Breast epithelium (tissue), 4 donors: ENCODE measurements around the gene MIGA1. TPM values are rescaled to one million over a fixed set of nuclear protein-coding genes. Genes with fewer than 3 reads are reported as not detected.

Source experiments
- DNase-seq, 2 donors: peaks; one replicate each; pipeline ENCODE4 v3.0.0-alpha.2; 2019; ENCODE audit warnings: low spot score in 2 of 2
- H3K27ac ChIP-seq, 2 donors: fragments of 200-600 bp; sonication (generic) in 1 of 2; one replicate each; pipeline ENCODE4 v1.5.1; 2016 to 2019; ENCODE audit warnings: mild to moderate bottlenecking in 1 of 2
- H3K27me3 ChIP-seq, 2 donors: fragments of 200-600 bp; sonication (generic) in 1 of 2; one replicate each; pipeline versions ENCODE4 v1.5.1 to v1.6.0; 2017 to 2019; ENCODE audit warnings: control low read depth in 1 of 2, mild to moderate bottlenecking in 1 of 2
- H3K36me3 ChIP-seq: fragments of 200-600 bp; one replicate; pipeline ENCODE4 v1.5.1; 2019
- H3K4me1 ChIP-seq, 2 donors: fragments of 200-600 bp; sonication (generic); one replicate each; pipeline ENCODE4 v1.5.1; 2016 to 2019; ENCODE audit warnings: control low read depth in 1 of 2
- H3K4me3 ChIP-seq, 3 donors: fragments of 200-600 bp; sonication (generic); 1 replicate in 2 of 3; 2 replicates in 1 of 3; pipeline ENCODE4 v1.5.1; 2016 to 2019; ENCODE audit warnings: mild to moderate bottlenecking in 3 of 3, moderate library complexity in 2 of 3
- H3K9me3 ChIP-seq, 2 donors: fragments of 200-600 bp; sonication (generic) in 1 of 2; one replicate each; pipeline ENCODE4 v1.5.1; 2016 to 2019; ENCODE audit warnings: control low read depth in 1 of 2
- CTCF ChIP-seq, 3 donors: fragments of 450-650 bp; IDR thresholded peaks; one replicate each; pipeline ENCODE4 v1.5.1; 2016 to 2017; ENCODE audit warnings: antibody characterized with exemption in 3 of 3, mild to moderate bottlenecking in 3 of 3, moderate library complexity in 3 of 3
- POLR2A ChIP-seq: fragments of 450-650 bp; IDR thresholded peaks from one replicate; pipeline ENCODE4 v1.6.1; 2016; ENCODE audit warnings: antibody characterized with exemption, mild to moderate bottlenecking, moderate library complexity
- POLR2AphosphoS5 ChIP-seq, 3 donors: sonication (generic); formaldehyde crosslinking; IDR thresholded peaks; one replicate each; pipeline ENCODE4 v1.6.1; 2017; ENCODE audit warnings: antibody characterized with exemption in 3 of 3
- intact Hi-C: fragments of 100-400 bp; cut with DNase I; formaldehyde crosslinking; loops from one replicate; pipeline ENCODE4 v1.15.1; 2023; ENCODE audit warnings: low total_unique reads
- total RNA-seq, 3 donors: library from RNA; depleted of rRNA; stranded (reverse); fragments of >200 nt; gene quantifications; one replicate each; pipeline ENCODE4 v1.1.0, GENCODE V29; 2016

MIGA1 gene
- total RNA-seq, 3 donors from 2014 or later: 20.3 to 30.3 (median 22.2) TPM

- Histone ChIP-seq H3K36me3 (no peaks in the 10 kb centered on the region), H3K27ac (no peak overlapping the region), H3K4me3 (no peak overlapping the region), H3K27me3 (no peaks in the 10 kb centered on the region), H3K4me1 (no peaks in the 10 kb centered on the region), H3K9me3 (no peaks in the 10 kb centered on the region)
- no peak for DNase-seq
- no peak for TF ChIP-seq POLR2A
- TF ChIP-seq POLR2AphosphoS5 (IDR thresholded peaks at IDR 0.05): no peak
- no peak for TF ChIP-seq CTCF (IDR thresholded peaks at IDR 0.05)
- intact Hi-C loops: no loop called here
These were observed 93.2 kb downstream of the MIGA1 start for GRCh38 chr1:77872645-77873044.

- intact Hi-C loops: no loop called here
- TF ChIP-seq POLR2A (no peak), POLR2AphosphoS5 (IDR thresholded peaks at IDR 0.05) (no peak), CTCF (IDR thresholded peaks at IDR 0.05) (no peak)
These were observed 94.0 kb downstream of the MIGA1 start for GRCh38 chr1:77873461-77873860.

GRCh38 chr1:77874804-77875445 is 95.5 kb downstream of the MIGA1 start:
- H3K27ac ChIP-seq: no peak overlapping the region
- no peaks in the 10 kb centered on the region for H3K4me1 ChIP-seq
- intact Hi-C loops: no loop called here
- TF ChIP-seq POLR2A (no peak), CTCF (IDR thresholded peaks at IDR 0.05) (no peak), POLR2AphosphoS5 (IDR thresholded peaks at IDR 0.05) (no peak)
- H3K9me3 ChIP-seq: no peaks in the 10 kb centered on the region
- H3K4me3 ChIP-seq: no peak overlapping the region
- no peaks in the 10 kb centered on the region for H3K36me3 ChIP-seq
- no peak for DNase-seq
- no peaks in the 10 kb centered on the region for H3K27me3 ChIP-seq

More at GRCh38 chr1:77873461-77873860, 94.0 kb downstream of the MIGA1 start:
- Histone ChIP-seq H3K27me3 (no peaks in the 10 kb centered on the region), H3K27ac (no peak overlapping the region), H3K36me3 (no peaks in the 10 kb centered on the region), H3K9me3 (no peaks in the 10 kb centered on the region), H3K4me1 (no peaks in the 10 kb centered on the region), H3K4me3 (no peak overlapping the region)
- no peak for DNase-seq

- DNase-seq: no peak
- no peaks in the 10 kb centered on the region for H3K27me3 ChIP-seq
- no peaks in the 10 kb centered on the region for H3K9me3 ChIP-seq
- intact Hi-C loops: no loop called here
- TF ChIP-seq POLR2A (no peak), POLR2AphosphoS5 (IDR thresholded peaks at IDR 0.05) (no peak), CTCF (IDR thresholded peaks at IDR 0.05) (no peak)
- H3K4me1 ChIP-seq: no peaks in the 10 kb centered on the region
- no peak overlapping the region for H3K27ac ChIP-seq
- no peaks in the 10 kb centered on the region for H3K36me3 ChIP-seq
- H3K4me3 ChIP-seq: no peak overlapping the region
These were observed 97.4 kb downstream of the MIGA1 start for GRCh38 chr1:77876884-77877283.

- no peaks in the 10 kb centered on the region for H3K9me3 ChIP-seq
- no peaks in the 10 kb centered on the region for H3K36me3 ChIP-seq
- H3K27me3 ChIP-seq: no peaks in the 10 kb centered on the region
- intact Hi-C loops: no loop called here
- TF ChIP-seq CTCF (IDR thresholded peaks at IDR 0.05): no peak
- no peak for TF ChIP-seq POLR2A
- no peak for TF ChIP-seq POLR2AphosphoS5 (IDR thresholded peaks at IDR 0.05)
- H3K4me3 ChIP-seq: no peak overlapping the region
- DNase-seq: no peak
- H3K27ac ChIP-seq: no peak overlapping the region
- H3K4me1 ChIP-seq: no peaks in the 10 kb centered on the region
These were observed 101.6 kb downstream of the MIGA1 start for GRCh38 chr1:77881061-77881460.
